ENCODE results near the gene GSTT2B. TPM values are rescaled to one million over a fixed set of nuclear protein-coding genes. Genes with fewer than 3 reads are reported as not detected.
"Not testable (repeated sequence)": the region's sequence is repeated elsewhere in the genome, so short reads cannot be mapped to it uniquely, and the experiment has no call there.

Gene GSTT2B
- total RNA-seq, 1 donor from 2014 or later = 0.65 TPM

DNA sequence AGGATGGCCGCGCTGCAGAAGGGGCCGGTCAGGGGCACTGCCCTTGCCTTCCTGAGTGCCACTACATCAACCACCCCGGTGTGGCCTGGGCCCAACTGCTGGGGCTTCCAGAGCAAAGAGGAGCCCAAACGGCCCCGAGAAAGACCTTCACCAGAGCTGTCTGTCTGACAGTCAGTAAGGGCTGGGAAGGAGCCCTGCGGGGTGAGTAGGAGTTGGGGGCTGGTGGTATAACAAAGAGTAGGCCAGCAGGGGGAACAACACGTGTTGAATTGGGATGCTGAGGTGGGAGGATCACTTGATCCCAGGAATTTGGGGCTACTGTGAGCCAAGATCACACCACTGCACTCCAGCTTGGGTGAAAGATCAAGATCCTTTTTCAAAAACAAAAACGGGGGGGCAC lies 40.3 kb upstream of the GSTT2B start:
- Mint-ChIP-seq H3K36me3 (ENCODE audit: low read depth) (no peaks in the 10 kb centered on the region), H3K4me3 (no peak overlapping the region), H3K4me1 (ENCODE audit: low read depth) (no peaks in the 10 kb centered on the region), H3K27me3 (ENCODE audit: insufficient read depth) (peaks cover 8% of the 10 kb centered on the region), H3K27ac (no peak overlapping the region), H3K9me3 (no peaks in the 10 kb centered on the region)
- DNase-seq (ENCODE audit: low spot score) = no peak
- intact Hi-C loops (cut with micrococcal nuclease) = no loop called here

GRCh38 chr22:23999779-24000178 lies 38.8 kb upstream of the GSTT2B start:
- not testable (repeated sequence) for H3K4me1 Mint-ChIP-seq (ENCODE audit: low read depth); H3K27ac Mint-ChIP-seq

DNA sequence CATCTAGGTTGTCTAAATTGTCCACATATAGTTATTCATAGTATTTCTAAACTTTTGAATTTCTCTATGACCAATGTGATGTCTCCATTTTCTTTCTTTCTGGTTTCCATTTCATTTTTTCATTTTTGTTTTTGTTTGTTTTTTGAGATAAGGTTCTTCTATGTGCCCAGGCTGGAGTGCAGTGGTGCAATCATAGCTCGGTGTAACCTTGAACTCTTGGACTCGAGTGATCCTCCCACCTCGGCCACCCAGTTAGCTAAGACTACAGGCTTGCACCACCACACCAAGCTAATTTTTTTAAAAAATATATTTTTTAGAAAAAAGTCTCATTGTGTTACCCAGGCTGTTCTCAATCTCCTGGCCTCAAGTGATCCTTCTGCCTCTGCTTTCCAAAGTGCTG lies 36.1 kb upstream of the GSTT2B start:
- H3K36me3 Mint-ChIP-seq (ENCODE audit: low read depth) = no peaks in the 10 kb centered on the region
- no peaks in the 10 kb centered on the region for H3K4me1 Mint-ChIP-seq (ENCODE audit: low read depth)
- peaks cover 9% of the 10 kb centered on the region for H3K27me3 Mint-ChIP-seq (ENCODE audit: insufficient read depth)
- H3K9me3 Mint-ChIP-seq = no peaks in the 10 kb centered on the region
- intact Hi-C loops (cut with micrococcal nuclease) = no loop called here
- DNase-seq (ENCODE audit: low spot score) = no peak
- H3K27ac Mint-ChIP-seq = no peak overlapping the region
- H3K4me3 Mint-ChIP-seq = no peak overlapping the region

More at GRCh38 chr22:23999779-24000178, 38.8 kb upstream of the GSTT2B start:
- intact Hi-C loops (cut with micrococcal nuclease); H3K9me3 Mint-ChIP-seq; H3K4me3 Mint-ChIP-seq; H3K36me3 Mint-ChIP-seq (ENCODE audit: low read depth); DNase-seq (ENCODE audit: low spot score): not testable (repeated sequence)
- peaks cover 12% of the 10 kb centered on the region for H3K27me3 Mint-ChIP-seq (ENCODE audit: insufficient read depth)

DNA sequence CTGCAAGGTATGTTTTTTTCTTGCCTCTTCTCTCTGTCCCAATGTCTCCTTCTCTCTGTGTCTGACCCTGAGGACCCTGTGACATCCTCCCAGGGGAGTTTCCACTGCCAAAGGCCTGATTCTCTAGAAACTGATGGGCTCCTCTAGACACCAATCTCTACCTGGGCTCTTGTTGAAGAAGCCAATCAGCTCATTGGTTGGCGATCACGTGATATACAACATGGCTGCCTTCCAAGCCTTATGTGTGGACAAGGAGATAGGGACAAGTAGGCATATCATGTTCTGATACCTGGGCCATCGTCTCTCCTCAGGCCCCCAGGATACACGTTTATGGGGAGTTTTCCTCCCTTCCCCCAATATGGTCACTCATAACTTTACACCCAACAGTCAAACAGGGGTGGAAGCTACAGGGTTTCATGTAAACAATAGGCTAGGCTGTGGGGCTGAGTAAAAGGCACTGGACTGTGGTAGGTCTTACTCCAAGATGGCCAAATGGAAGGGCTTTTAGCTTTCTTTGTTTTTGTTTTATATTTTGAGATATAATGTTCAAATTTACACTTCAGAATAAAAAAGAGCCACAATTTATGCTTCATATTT lies 32.7 kb upstream of the GSTT2B start:
- H3K9me3 Mint-ChIP-seq; DNase-seq (ENCODE audit: low spot score); intact Hi-C loops (cut with micrococcal nuclease); H3K4me3 Mint-ChIP-seq; H3K4me1 Mint-ChIP-seq (ENCODE audit: low read depth); H3K36me3 Mint-ChIP-seq (ENCODE audit: low read depth); H3K27me3 Mint-ChIP-seq (ENCODE audit: insufficient read depth); H3K27ac Mint-ChIP-seq: not testable (repeated sequence)

DNA sequence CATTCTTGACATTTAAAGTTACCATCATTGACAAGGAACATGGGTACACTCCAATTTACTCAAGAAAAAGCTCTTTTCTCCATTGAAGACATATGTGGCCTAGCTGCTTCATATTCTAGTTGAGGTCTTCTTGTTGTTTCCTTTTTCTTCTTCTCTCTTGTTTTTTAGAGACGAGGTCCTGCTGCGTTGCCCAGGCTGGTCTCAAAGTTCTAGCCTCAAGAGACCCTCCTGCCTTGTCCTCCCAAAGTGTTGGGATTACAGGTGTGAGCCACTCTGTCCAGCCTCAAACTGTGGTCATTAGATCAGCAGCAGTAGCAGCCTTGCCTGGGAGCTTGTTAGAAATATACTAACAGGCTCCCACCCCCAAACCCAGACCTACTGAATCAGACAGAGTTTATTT lies 32.1 kb upstream of the GSTT2B start:
- intact Hi-C loops (cut with micrococcal nuclease); H3K27me3 Mint-ChIP-seq (ENCODE audit: insufficient read depth); H3K9me3 Mint-ChIP-seq; H3K36me3 Mint-ChIP-seq (ENCODE audit: low read depth); DNase-seq (ENCODE audit: low spot score); H3K27ac Mint-ChIP-seq; H3K4me1 Mint-ChIP-seq (ENCODE audit: low read depth); H3K4me3 Mint-ChIP-seq: not testable (repeated sequence)

DNA sequence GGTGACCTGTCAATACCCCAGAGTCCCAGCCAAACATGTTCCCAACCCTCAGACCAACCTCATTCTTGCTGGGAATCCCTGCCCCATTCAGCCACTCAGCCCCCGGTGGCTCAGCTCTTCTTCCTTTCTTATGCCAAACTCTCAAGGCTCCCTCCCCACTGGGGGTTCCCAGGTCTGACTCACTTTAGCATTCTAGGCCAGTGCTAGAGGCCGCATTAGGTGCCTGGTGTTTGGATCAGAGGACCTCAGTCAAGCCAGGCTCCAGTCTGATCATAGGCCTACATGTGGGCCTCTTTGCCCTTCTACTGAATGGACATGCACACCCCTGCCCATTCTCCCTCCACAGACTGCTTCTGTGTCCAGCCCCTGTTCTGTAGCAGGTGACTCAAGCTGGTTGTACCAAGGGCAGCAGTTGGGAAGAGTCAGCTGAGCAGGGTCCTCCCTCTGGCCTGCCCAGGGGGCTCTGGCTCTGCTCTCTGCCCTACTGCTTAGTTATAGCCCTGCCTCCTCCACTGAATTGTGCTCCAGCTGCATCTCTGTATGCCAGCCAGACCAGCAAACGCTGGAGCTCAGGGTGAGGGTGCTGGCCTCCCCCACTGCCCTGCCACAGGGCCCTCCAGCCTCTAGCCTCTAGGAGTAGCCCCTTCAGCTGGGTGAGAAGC lies 28.7 kb upstream of the GSTT2B start:
- H3K9me3 Mint-ChIP-seq; H3K4me3 Mint-ChIP-seq; DNase-seq (ENCODE audit: low spot score); H3K4me1 Mint-ChIP-seq (ENCODE audit: low read depth); intact Hi-C loops (cut with micrococcal nuclease); H3K27ac Mint-ChIP-seq; H3K36me3 Mint-ChIP-seq (ENCODE audit: low read depth); H3K27me3 Mint-ChIP-seq (ENCODE audit: insufficient read depth): not testable (repeated sequence)

DNA sequence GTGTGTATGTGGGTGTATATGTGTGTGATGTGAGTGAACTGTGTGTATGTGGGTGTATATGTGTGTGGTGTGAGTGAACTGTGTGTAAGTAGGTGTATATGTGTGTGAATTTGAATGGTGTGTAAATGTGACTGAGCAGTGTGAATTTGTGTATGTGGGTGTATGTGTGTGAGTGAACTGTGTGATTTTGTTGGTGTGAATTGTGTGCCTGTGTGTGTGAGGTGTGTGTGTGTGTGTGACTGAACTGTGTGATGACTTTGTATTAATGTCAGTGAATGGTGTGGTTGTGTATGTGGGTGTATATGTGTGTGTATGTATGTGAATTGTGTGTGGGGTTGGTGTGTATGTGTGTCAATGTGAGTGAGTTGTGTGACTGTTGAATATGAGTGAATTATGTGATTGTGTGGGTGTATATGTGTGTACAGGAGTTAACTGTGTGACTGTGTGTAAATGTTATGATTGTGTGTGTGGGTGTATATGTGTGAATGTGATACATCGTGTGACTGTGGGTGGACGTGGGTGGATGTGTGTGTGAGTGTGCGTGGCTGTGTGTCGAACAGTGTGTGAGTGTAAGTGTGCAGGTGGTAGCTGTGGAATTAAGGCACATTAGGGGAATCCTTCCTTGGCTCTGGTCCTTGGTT lies 25.7 kb upstream of the GSTT2B start:
- H3K27me3 Mint-ChIP-seq (ENCODE audit: insufficient read depth); H3K9me3 Mint-ChIP-seq; intact Hi-C loops (cut with micrococcal nuclease); DNase-seq (ENCODE audit: low spot score); H3K4me3 Mint-ChIP-seq; H3K36me3 Mint-ChIP-seq (ENCODE audit: low read depth): not testable (repeated sequence)
- Mint-ChIP-seq H3K4me1 (ENCODE audit: low read depth) (peaks cover 11% of the 10 kb centered on the region), H3K27ac (peak overlapping the region; percentile 14)

DNA sequence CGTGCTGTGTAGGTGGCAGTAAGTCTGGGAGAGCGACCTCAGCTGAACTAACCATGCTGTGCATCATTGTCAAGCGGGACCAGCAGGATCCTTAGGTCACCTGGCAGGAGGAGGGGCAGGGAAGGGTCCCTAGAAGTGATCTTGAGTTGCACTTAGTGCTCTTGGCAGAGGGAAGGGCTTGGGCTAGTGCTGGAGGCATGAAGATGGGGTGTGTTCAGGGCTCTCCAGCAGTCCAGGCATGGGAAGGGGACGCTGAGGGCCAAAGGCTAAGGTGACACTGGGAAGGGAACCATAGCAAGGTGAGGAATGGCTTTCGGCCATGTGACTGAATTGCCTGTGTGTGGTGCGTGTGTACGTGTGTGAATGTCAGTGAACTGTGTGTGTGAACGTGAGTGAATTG lies 25.1 kb upstream of the GSTT2B start:
- DNase-seq (ENCODE audit: low spot score); intact Hi-C loops (cut with micrococcal nuclease); H3K36me3 Mint-ChIP-seq (ENCODE audit: low read depth); H3K9me3 Mint-ChIP-seq; H3K4me3 Mint-ChIP-seq; H3K27me3 Mint-ChIP-seq (ENCODE audit: insufficient read depth): not testable (repeated sequence)
- Mint-ChIP-seq H3K27ac (peak overlapping the region; percentile 14), H3K4me1 (ENCODE audit: low read depth) (peaks cover 11% of the 10 kb centered on the region)

DNA sequence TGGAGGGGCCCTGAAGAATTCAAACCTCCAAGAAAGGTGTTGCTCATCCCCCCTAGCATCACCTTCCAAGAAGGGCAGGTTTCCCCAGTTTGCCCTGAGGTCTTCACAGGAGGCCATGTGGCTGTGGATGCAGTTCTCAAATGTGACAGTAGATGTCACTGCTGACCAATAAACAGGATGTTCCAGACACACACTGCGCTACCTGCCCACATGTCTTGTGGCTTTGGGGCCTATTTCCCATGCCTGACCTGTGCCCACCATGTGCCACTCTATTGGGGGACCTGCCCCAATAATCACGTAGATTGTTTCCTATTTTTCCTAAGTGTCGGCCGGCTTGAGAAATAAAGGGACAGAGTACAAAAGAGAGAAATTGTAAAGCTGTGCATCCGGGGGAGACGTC lies 23.4 kb upstream of the GSTT2B start:
- DNase-seq (ENCODE audit: low spot score) = peak; percentile 43
- H3K27ac Mint-ChIP-seq = no peak overlapping the region
- intact Hi-C loops (cut with micrococcal nuclease) = loop anchor here (5.0 kb wide), 3 partner anchors 173 to 543 kb away; no protein-coding TSS in a partner anchor
- H3K27me3 Mint-ChIP-seq (ENCODE audit: insufficient read depth) = peaks cover 3% of the 10 kb centered on the region
- no peak overlapping the region for H3K4me3 Mint-ChIP-seq
- H3K4me1 Mint-ChIP-seq (ENCODE audit: low read depth) = peaks cover 11% of the 10 kb centered on the region
- no peaks in the 10 kb centered on the region for H3K36me3 Mint-ChIP-seq (ENCODE audit: low read depth)
- H3K9me3 Mint-ChIP-seq = no peaks in the 10 kb centered on the region

DNA sequence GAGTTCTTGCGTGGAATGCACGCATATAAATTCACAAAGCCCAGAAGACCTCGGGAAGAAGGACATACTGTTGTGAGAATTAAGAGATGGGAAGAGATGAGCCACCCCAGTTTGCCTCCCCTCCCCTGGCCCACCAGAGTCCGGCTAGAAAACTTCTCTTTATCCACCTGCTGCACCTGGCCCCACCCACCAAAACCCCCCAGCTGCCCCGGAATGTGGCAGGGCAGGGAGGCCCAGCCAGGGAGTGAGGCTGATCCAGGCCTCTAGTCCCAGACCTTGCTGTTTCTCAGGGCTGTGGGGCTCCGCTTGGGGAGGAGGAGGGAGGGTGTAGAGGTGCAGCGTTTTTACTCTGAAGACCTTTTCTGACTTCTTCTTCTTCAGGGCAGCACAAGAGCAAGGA lies 19.6 kb upstream of the GSTT2B start:
- not testable (repeated sequence) for H3K36me3 Mint-ChIP-seq (ENCODE audit: low read depth); H3K27me3 Mint-ChIP-seq (ENCODE audit: insufficient read depth); H3K27ac Mint-ChIP-seq; H3K4me1 Mint-ChIP-seq (ENCODE audit: low read depth); DNase-seq (ENCODE audit: low spot score); H3K9me3 Mint-ChIP-seq; H3K4me3 Mint-ChIP-seq
- intact Hi-C loops (cut with micrococcal nuclease) = loop anchor here (5.0 kb wide), 3 partner anchors 177 to 547 kb away; no protein-coding TSS in a partner anchor

DNA sequence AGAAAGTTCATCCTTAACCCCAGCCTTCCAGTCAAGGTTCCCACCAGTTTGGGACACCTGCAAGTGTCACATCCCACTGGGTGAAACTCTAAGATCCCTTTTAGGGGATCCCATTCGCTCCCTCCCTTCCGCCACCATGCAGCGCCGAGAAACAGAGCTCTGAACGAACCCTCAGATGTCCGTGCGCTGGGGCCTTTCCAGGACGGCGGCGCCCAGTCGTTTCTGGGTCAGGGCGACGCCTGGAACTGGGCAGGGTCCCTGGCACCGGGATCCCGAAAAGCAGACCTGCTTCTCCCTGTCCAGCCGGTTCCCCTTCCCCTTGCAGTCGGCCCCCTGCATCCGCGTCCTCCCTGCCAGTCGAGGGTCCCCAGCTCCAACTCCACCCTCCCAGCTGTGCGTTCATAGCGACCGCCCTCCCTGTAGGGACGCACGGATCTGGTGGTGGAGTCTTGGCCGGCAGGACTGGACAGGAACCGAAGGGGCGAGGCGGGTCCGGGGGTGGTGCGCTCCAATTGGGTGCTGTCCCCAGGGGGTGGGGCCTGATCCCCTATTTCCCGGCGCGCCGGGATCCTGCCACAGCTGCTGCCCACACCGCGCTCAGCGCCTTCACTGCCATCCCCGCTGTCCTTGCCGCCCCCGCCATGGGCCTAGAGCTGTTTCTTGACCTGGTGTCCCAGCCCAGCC lies 18.7 kb upstream of the GSTT2B start, which contains the start of gene GSTT2:
TSS of gene GSTT2 (plus strand) at position 578 of the 684 bp plus-strand sequence.
- not testable (repeated sequence) for H3K36me3 Mint-ChIP-seq (ENCODE audit: low read depth)
- intact Hi-C loops (cut with micrococcal nuclease) = loop anchor here (5.0 kb wide), 3 partner anchors 178 to 548 kb away; no protein-coding TSS in a partner anchor

DNA sequence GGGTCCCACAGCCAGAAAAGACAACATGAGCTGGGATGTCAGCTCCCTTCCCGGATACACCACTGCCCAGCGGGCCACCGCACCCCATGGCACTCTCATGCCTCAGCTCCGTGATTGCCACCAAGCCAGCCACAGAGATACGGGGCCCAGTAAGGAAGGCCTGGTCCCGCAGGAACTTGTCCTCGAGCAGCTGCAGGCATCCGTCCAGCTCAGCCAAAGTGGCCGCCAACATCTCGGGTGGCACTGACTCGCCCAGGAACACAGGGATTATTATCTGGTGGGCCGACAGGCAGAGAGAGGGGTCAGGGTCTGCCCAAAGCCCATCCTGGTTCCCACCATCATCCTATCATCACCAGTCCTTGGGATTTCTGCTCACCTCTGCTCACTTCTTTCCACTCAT lies 16.3 kb upstream of the GSTT2B start:
- H3K27me3 Mint-ChIP-seq (ENCODE audit: insufficient read depth); DNase-seq (ENCODE audit: low spot score); H3K4me3 Mint-ChIP-seq; H3K36me3 Mint-ChIP-seq (ENCODE audit: low read depth); H3K4me1 Mint-ChIP-seq (ENCODE audit: low read depth); H3K9me3 Mint-ChIP-seq; H3K27ac Mint-ChIP-seq; intact Hi-C loops (cut with micrococcal nuclease): not testable (repeated sequence)

More for the DNA sequence above, 18.7 kb upstream of the GSTT2B start, which contains the start of gene GSTT2:
- not testable (repeated sequence) for DNase-seq (ENCODE audit: low spot score); H3K27me3 Mint-ChIP-seq (ENCODE audit: insufficient read depth); H3K9me3 Mint-ChIP-seq; H3K4me3 Mint-ChIP-seq; H3K4me1 Mint-ChIP-seq (ENCODE audit: low read depth); H3K27ac Mint-ChIP-seq
